Fibroblast of skin of right biceps (primary cell): ENCODE results near the gene MEIS2.

ENCODE experiments used
- DNase-seq: peaks from one replicate; pipeline ENCODE4 v3.0.0-alpha.2; 2013

The MEIS2 gene

GRCh38 chr15:36867436-36867835 is 232.9 kb downstream of the MEIS2 start:
- no peak for DNase-seq

- DNase-seq = no peak
These were observed 233.5 kb downstream of the MEIS2 start for GRCh38 chr15:36866896-36867295.

- DNase-seq = peak; percentile 36
These were observed 236.8 kb downstream of the MEIS2 start for GRCh38 chr15:36863570-36863969.

GRCh38 chr15:36860792-36861191 is 239.6 kb downstream of the MEIS2 start:
- no peak for DNase-seq

- no peak for DNase-seq
These were observed 241.9 kb downstream of the MEIS2 start for GRCh38 chr15:36858423-36858822.

GRCh38 chr15:36856339-36856973 is 243.9 kb downstream of the MEIS2 start:
- DNase-seq = no peak

- DNase-seq = no peak
These were observed 249.5 kb downstream of the MEIS2 start for GRCh38 chr15:36850864-36851263.

- DNase-seq = no peak
These were observed 255.1 kb downstream of the MEIS2 start for GRCh38 chr15:36845270-36845669.

GRCh38 chr15:36844534-36844998 is 255.8 kb downstream of the MEIS2 start:
- peak; percentile 79 for DNase-seq

GRCh38 chr15:36843822-36844221 is 256.5 kb downstream of the MEIS2 start:
- DNase-seq = peak; percentile 20

GRCh38 chr15:36841193-36841592 is 259.2 kb downstream of the MEIS2 start:
- DNase-seq = no peak
